ENCODE measurements around the gene MID1. TPM values are rescaled to one million over a fixed set of nuclear protein-coding genes. Genes with fewer than 3 reads are reported as not detected.

MID1 gene
- total and polyA plus RNA-seq, 2 donors from 2014 or later, result 5.3 to 54.1 TPM

DNA sequence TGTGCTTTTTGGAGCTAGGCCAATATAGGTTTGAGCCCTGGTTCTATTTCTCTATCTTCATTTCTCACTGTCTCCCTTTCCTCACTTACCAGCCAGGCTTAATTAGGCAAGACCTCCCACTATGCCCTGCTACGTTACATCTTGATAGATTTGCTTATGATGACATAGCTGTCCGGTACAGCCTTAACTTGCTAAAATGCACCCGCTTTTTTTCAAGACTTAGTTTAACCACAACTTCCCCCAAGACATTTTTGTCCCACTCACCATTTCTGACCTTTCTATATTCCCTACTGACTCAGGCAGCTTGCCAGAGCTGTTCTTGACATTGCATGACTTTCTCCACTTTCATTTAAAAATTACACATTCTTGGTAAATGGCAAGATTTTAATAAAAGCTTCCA is 152.6 kb downstream of the MID1 start:
- Histone ChIP-seq H3K4me1 (ENCODE audit: control insufficient read depth in 2 of 3, insufficient read depth in 2 of 3, low read depth in 1 of 3, low read length in 3 of 3) (no peaks in the 10 kb centered on the region), H3K9me3 (ENCODE audit: control insufficient read depth in 2 of 3, insufficient read depth in 1 of 3, low read length in 3 of 3) (no peaks in the 10 kb centered on the region), H3K36me3 (ENCODE audit: control insufficient read depth in 2 of 3, insufficient read depth in 3 of 3, low read length in 3 of 3) (no peaks in the 10 kb centered on the region), H3K4me3 (ENCODE audit: low read length in 3 of 3) (no peak overlapping the region), H3K9ac (ENCODE audit: low read length in 3 of 3) (no peak overlapping the region), H3K27me3 (ENCODE audit: control insufficient read depth, insufficient read depth, low read length) (no peaks in the 10 kb centered on the region), H3K27ac (ENCODE audit: low read depth in 2 of 2, low read length in 2 of 2) (no peak overlapping the region)
- TF ChIP-seq, protein P1, sequence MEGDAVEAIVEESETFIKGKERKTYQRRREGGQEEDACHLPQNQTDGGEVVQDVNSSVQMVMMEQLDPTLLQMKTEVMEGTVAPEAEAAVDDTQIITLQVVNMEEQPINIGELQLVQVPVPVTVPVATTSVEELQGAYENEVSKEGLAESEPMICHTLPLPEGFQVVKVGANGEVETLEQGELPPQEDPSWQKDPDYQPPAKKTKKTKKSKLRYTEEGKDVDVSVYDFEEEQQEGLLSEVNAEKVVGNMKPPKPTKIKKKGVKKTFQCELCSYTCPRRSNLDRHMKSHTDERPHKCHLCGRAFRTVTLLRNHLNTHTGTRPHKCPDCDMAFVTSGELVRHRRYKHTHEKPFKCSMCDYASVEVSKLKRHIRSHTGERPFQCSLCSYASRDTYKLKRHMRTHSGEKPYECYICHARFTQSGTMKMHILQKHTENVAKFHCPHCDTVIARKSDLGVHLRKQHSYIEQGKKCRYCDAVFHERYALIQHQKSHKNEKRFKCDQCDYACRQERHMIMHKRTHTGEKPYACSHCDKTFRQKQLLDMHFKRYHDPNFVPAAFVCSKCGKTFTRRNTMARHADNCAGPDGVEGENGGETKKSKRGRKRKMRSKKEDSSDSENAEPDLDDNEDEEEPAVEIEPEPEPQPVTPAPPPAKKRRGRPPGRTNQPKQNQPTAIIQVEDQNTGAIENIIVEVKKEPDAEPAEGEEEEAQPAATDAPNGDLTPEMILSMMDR (IDR thresholded peaks at IDR 0.05; ENCODE audit: borderline replicate concordance, extremely low read depth, insufficient read depth), result no peak
- no peak for FAIRE-seq
- intact Hi-C loops (cut with DNase I), result no loop called here
- no peak for DNase-seq

DNA sequence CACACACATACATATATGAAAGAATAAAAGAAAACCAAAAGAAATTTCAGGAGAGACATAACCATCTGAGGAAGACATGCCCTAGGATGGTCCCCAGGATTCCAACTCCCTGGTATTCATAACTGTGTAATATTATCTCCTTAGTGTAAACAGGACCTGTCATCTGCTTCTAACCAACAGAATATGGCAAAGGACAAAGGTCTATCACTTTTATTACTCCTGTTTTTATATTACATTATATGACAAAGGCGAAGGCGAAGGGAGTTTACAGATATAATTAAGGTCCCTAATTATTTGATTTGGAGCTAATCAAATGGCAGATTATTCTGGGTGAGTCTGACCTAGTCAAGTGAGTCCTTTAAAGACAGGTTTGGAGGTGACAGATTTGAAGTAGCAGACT is 155.1 kb downstream of the MID1 start:
- Histone ChIP-seq H3K27me3 (ENCODE audit: control insufficient read depth, insufficient read depth, low read length) (no peaks in the 10 kb centered on the region), H3K27ac (ENCODE audit: low read depth in 2 of 2, low read length in 2 of 2) (no peak overlapping the region), H3K4me1 (ENCODE audit: control insufficient read depth in 2 of 3, insufficient read depth in 2 of 3, low read depth in 1 of 3, low read length in 3 of 3) (no peaks in the 10 kb centered on the region), H3K36me3 (ENCODE audit: control insufficient read depth in 2 of 3, insufficient read depth in 3 of 3, low read length in 3 of 3) (no peaks in the 10 kb centered on the region), H3K4me3 (ENCODE audit: low read length in 3 of 3) (no peak overlapping the region), H3K9ac (ENCODE audit: low read length in 3 of 3) (no peak overlapping the region), H3K9me3 (ENCODE audit: control insufficient read depth in 2 of 3, insufficient read depth in 1 of 3, low read length in 3 of 3) (no peaks in the 10 kb centered on the region)
- DNase-seq (no peak), FAIRE-seq (no peak)
- intact Hi-C loops (cut with DNase I), result no loop called here
- TF ChIP-seq, protein P1 (IDR thresholded peaks at IDR 0.05; ENCODE audit: borderline replicate concordance, extremely low read depth, insufficient read depth), result no peak

DNA sequence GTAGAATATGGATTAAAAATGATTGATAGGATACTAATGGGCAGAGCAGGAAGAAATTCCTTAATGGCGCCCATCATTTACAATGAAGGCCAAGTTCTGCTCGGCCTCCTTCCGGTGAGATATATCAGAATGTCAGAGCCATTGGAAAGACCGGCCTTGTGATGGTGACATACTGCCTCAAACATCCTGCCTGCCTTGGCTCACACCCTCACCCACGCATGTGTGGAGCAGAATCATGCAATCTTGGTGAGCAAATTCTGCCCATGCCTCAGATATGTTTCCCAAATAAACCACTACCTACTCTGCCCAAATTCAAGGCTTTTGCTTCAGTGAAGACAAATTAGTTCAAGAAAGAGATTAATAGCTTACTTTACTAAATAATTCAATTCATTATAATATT is 163.3 kb downstream of the MID1 start:
- Histone ChIP-seq H3K27me3 (ENCODE audit: control insufficient read depth, insufficient read depth, low read length) (peaks cover 2% of the 10 kb centered on the region), H3K4me1 (ENCODE audit: control insufficient read depth in 2 of 3, insufficient read depth in 2 of 3, low read depth in 1 of 3, low read length in 3 of 3) (no peaks in the 10 kb centered on the region), H3K27ac (ENCODE audit: low read depth in 2 of 2, low read length in 2 of 2) (no peak overlapping the region), H3K9me3 (ENCODE audit: control insufficient read depth in 2 of 3, insufficient read depth in 1 of 3, low read length in 3 of 3) (no peaks in the 10 kb centered on the region), H3K4me3 (ENCODE audit: low read length in 3 of 3) (no peak overlapping the region), H3K36me3 (ENCODE audit: control insufficient read depth in 2 of 3, insufficient read depth in 3 of 3, low read length in 3 of 3) (no peaks in the 10 kb centered on the region), H3K9ac (ENCODE audit: low read length in 3 of 3) (no peak overlapping the region)
- intact Hi-C loops (cut with DNase I), result no loop called here
- TF ChIP-seq, protein P1 (IDR thresholded peaks at IDR 0.05; ENCODE audit: borderline replicate concordance, extremely low read depth, insufficient read depth), result no peak
- FAIRE-seq (no peak), DNase-seq (no peak)

GRCh38 chrX:10453945-10454344 is 166.4 kb downstream of the MID1 start:
- FAIRE-seq, result no peak
- H3K9me3 ChIP-seq (ENCODE audit: control insufficient read depth in 2 of 3, insufficient read depth in 1 of 3, low read length in 3 of 3), result no peaks in the 10 kb centered on the region
- no peaks in the 10 kb centered on the region for H3K36me3 ChIP-seq (ENCODE audit: control insufficient read depth in 2 of 3, insufficient read depth in 3 of 3, low read length in 3 of 3)
- H3K4me1 ChIP-seq (ENCODE audit: control insufficient read depth in 2 of 3, insufficient read depth in 2 of 3, low read depth in 1 of 3, low read length in 3 of 3), result no peaks in the 10 kb centered on the region
- H3K9ac ChIP-seq (ENCODE audit: low read length in 3 of 3), result no peak overlapping the region
- TF ChIP-seq, protein P1 (IDR thresholded peaks at IDR 0.05; ENCODE audit: borderline replicate concordance, extremely low read depth, insufficient read depth), result no peak
- H3K27me3 ChIP-seq (ENCODE audit: control insufficient read depth, insufficient read depth, low read length), result peaks cover 2% of the 10 kb centered on the region
- H3K27ac ChIP-seq (ENCODE audit: low read depth in 2 of 2, low read length in 2 of 2), result no peak overlapping the region
- DNase-seq, result no peak
- intact Hi-C loops (cut with DNase I), result no loop called here
- H3K4me3 ChIP-seq (ENCODE audit: low read length in 3 of 3), result no peak overlapping the region
